Lung (tissue), 12 donors: ENCODE results near the gene LIFR. TPM values are rescaled to one million over a fixed set of nuclear protein-coding genes. Genes with fewer than 3 reads are reported as not detected.

ENCODE experiments used
- ATAC-seq: fragments of 200-7000 bp; cut with Tn5 transposase; one replicate; pipeline ENCODE4 v1.9.1; 2020; ENCODE audit warnings: moderate number of reproducible peaks; ENCODE audit not compliant: insufficient read depth, low FRiP score
- DNase-seq, 3 donors: peaks; one replicate each; pipeline ENCODE4 v3.0.0-alpha.2; 2013 to 2017
- H3K27ac ChIP-seq, 2 donors: one replicate each; pipeline ENCODE4 v1.5.1; 2013; ENCODE audit warnings: mild to moderate bottlenecking in 2 of 2, moderate library complexity in 2 of 2, control low read depth in 1 of 2, inconsistent platforms in 1 of 2, low read depth in 1 of 2, low read length in 1 of 2
- H3K27me3 ChIP-seq, 3 donors: one replicate each; pipeline ENCODE4 v1.5.1; 2013; ENCODE audit warnings: low read length in 2 of 3; ENCODE audit not compliant: control insufficient read depth in 3 of 3, insufficient read depth in 3 of 3
- H3K36me3 ChIP-seq, 4 donors: one replicate each; pipeline ENCODE4 v1.5.1; 2013; ENCODE audit warnings: low read length in 4 of 4, mild to moderate bottlenecking in 1 of 4, moderate library complexity in 1 of 4; ENCODE audit not compliant: control insufficient read depth in 4 of 4, insufficient read depth in 4 of 4
- H3K4me1 ChIP-seq, 5 donors: one replicate each; pipeline ENCODE4 v1.5.1; 2013; ENCODE audit warnings: low read length in 5 of 5, mild to moderate bottlenecking in 2 of 5, moderate library complexity in 1 of 5; ENCODE audit not compliant: control insufficient read depth in 5 of 5, insufficient read depth in 5 of 5
- H3K4me3 ChIP-seq: one replicate; pipeline ENCODE4 v1.5.1; 2013; ENCODE audit warnings: mild to moderate bottlenecking, control low read depth, moderate library complexity
- H3K9ac ChIP-seq, 2 donors: one replicate each; pipeline ENCODE4 v1.5.1; 2013; ENCODE audit warnings: low read length in 2 of 2, control low read depth in 1 of 2; ENCODE audit not compliant: insufficient read depth in 1 of 2
- H3K9me3 ChIP-seq, 4 donors: one replicate each; pipeline ENCODE4 v1.5.1; 2013; ENCODE audit warnings: low read length in 3 of 4, mild to moderate bottlenecking in 1 of 4, moderate library complexity in 1 of 4; ENCODE audit not compliant: control insufficient read depth in 4 of 4, insufficient read depth in 3 of 4
- CTCF ChIP-seq: IDR thresholded peaks from 2 replicates; pipeline ENCODE4 v1.5.1; 2012; ENCODE audit warnings: mild to moderate bottlenecking; ENCODE audit errors: control extremely low read depth, extremely low read depth
- WGBS, 2 donors: extraction: QIAGEN DNeasy Blood & Tissue Kit; methylation state at CpG; one replicate each; pipeline ENCODE4 v1.1.7; 2013; 5-methylcytosine and 5-hydroxymethylcytosine counted together
- polyA plus RNA-seq, 2 donors: library from polyadenylated mRNA; stranded (reverse); fragments of 200-250 nt; gene quantifications; one replicate each; pipeline ENCODE4 v1.2.1, GENCODE V29; 2013
- total RNA-seq, 2 donors: library from RNA; depleted of rRNA in 1 of 2; stranded (reverse); fragments of >200 nt in 1 of 2; gene quantifications; one replicate each; pipeline ENCODE4 v1.2.1, GENCODE V29; 2014 to 2021
- donor health status: control.
- donor health status: control.
- donor health status: Bipolar disorder and iron deficiency.
- donor health status: healthy.
- donor health status: DM: yes; HTN: yes; CAD: no.

LIFR gene
- total and polyA plus RNA-seq, 4 donors, result 14.2 to 345 (median 37.8) TPM

GRCh38 chr5:38582975-38583319 lies 26.5 kb upstream of the LIFR start:
- Histone ChIP-seq H3K36me3 (no peaks in the 10 kb centered on the region), H3K27me3 (no peaks in the 10 kb centered on the region), H3K27ac (no peak overlapping the region), H3K4me1 (peaks cover 0 to 7% (median 0%) of the 10 kb centered on the region in 5 donors), H3K4me3 (no peak overlapping the region), H3K9me3 (no peaks in the 10 kb centered on the region), H3K9ac (no peak overlapping the region)
- DNase-seq (peak in 2 of 3 donors; percentile 47 to 61), ATAC-seq (no peak)
- TF ChIP-seq CTCF, result no peak
- WGBS, 2 donors, result 37 to 43% methylated on average over 5 of the region's 5 CpGs

DNA sequence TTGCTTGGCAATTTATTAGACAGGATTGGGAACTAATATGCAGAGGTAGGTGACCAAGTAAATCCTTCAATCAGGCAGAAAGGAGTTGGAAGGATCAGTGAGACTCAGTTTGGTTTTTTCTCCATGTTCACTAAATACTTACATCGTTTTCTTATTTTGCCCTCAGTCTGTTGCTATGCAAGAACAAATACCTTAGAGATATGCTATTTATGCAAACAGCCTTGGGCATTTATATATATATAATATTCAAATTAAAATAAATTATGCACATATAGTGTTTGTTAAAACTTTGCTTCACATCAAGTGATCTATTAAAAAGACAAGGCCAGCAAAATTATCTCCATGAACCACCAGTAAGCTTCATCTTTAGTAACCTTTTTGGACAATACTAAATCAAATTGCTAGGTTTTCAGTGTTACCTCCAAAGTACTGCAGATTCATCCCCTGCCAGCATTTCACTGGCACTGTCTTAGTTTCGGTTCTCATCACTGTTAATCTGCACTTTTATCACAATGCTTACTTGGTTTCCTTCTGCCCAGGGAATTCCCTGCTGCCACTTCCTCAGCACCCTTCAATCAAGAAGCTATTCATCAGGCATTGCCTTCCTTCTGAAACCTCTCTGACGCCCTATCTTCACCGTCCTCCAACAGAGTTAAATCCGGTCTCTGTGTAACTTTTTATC lies 26.0 kb upstream of the LIFR start:
- no peak for TF ChIP-seq CTCF
- WGBS, 2 donors, result 32 to 39% methylated on average over 5 of the region's 5 CpGs
- H3K36me3 ChIP-seq, result no peaks in the 10 kb centered on the region
- H3K27me3 ChIP-seq, result no peaks in the 10 kb centered on the region
- no peak overlapping the region for H3K4me3 ChIP-seq
- no peak for ATAC-seq
- DNase-seq, result peak in 1 of 3 donors; percentile 19
- H3K9ac ChIP-seq, result no peak overlapping the region
- H3K4me1 ChIP-seq, result peaks cover 0 to 7% (median under 1%) of the 10 kb centered on the region in 5 donors
- no peak overlapping the region for H3K27ac ChIP-seq
- no peaks in the 10 kb centered on the region for H3K9me3 ChIP-seq

GRCh38 chr5:38581597-38581996 lies 25.2 kb upstream of the LIFR start:
- Histone ChIP-seq H3K4me1 (peaks cover 0 to 15% (median 8%) of the 10 kb centered on the region in 5 donors), H3K9me3 (no peaks in the 10 kb centered on the region), H3K4me3 (no peak overlapping the region), H3K36me3 (no peaks in the 10 kb centered on the region), H3K27me3 (no peaks in the 10 kb centered on the region), H3K27ac (no peak overlapping the region), H3K9ac (no peak overlapping the region)
- WGBS, 2 donors, result 89 to 91% methylated on average over 4 of the region's 4 CpGs
- ATAC-seq (no peak), DNase-seq (no peak)
- no peak for TF ChIP-seq CTCF

- Histone ChIP-seq H3K9ac (no peak overlapping the region), H3K36me3 (no peaks in the 10 kb centered on the region), H3K9me3 (no peaks in the 10 kb centered on the region), H3K27me3 (no peaks in the 10 kb centered on the region), H3K27ac (no peak overlapping the region), H3K4me1 (peaks cover 0 to 23% (median 13%) of the 10 kb centered on the region in 5 donors), H3K4me3 (no peak overlapping the region)
- WGBS, 2 donors, result 95% methylated on average over 2 of the region's 2 CpGs
- DNase-seq (no peak), ATAC-seq (no peak)
- TF ChIP-seq CTCF, result no peak
These were observed 22.7 kb upstream of the LIFR start for GRCh38 chr5:38579105-38579504.
